Panc1 (cell line): ENCODE data around the gene TRIM8.

ENCODE experiments used
- POLR2AphosphoS5 ChIP-seq: IDR thresholded peaks from 2 replicates; pipeline ENCODE4 v1.6.1; 2012; ENCODE audit warnings: mild to moderate bottlenecking, low read depth, low read length, moderate library complexity
- TF ChIP-seq, protein P1 (sequence below): fragments of 450-650 bp; IDR thresholded peaks from 2 replicates; pipeline ENCODE4 v1.5.1; 2017; ENCODE audit warnings: mild to moderate bottlenecking

DNA sequence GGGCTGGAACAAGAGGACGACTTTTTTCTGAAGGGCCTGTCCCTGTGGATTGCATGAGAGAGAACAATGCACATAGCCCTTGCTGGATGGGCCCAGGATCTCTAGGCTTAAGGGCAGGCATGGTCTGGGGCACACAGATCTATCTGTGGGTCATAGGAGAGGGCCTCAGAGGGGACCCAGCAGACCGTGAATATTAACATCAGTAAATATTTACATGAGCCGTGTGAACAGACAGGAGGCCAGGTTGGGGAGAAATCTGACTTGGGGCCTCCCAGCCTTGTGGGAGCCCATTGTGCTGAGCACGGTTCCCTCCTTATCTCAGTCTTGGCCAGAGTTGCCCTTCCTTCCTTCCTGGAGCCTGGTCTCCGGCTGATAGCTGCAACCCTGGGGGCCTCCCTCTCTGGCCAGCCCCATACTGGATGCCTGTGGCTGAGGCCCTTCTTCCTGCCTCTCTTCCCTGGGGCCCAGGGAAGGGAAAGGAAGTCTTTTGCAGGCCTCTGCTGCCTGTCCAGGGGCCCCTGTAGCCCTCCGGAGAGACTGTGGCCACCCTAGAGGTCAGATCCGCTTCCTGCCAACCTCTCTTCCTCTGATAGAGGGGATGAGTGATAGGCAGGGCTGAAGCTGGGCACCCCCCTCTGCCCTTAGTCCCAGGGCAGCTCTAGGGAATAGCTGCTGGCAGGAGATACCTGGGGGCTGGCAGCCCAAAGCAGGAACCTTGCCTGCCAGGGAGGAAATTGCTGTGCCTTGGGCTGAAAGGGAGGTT lies 44.5 kb upstream of the TRIM8 start:
- TF ChIP-seq, protein P1, sequence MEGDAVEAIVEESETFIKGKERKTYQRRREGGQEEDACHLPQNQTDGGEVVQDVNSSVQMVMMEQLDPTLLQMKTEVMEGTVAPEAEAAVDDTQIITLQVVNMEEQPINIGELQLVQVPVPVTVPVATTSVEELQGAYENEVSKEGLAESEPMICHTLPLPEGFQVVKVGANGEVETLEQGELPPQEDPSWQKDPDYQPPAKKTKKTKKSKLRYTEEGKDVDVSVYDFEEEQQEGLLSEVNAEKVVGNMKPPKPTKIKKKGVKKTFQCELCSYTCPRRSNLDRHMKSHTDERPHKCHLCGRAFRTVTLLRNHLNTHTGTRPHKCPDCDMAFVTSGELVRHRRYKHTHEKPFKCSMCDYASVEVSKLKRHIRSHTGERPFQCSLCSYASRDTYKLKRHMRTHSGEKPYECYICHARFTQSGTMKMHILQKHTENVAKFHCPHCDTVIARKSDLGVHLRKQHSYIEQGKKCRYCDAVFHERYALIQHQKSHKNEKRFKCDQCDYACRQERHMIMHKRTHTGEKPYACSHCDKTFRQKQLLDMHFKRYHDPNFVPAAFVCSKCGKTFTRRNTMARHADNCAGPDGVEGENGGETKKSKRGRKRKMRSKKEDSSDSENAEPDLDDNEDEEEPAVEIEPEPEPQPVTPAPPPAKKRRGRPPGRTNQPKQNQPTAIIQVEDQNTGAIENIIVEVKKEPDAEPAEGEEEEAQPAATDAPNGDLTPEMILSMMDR: no peak
- TF ChIP-seq POLR2AphosphoS5: no peak
